GM23338 (cell line): ENCODE measurements around the gene MAPK8IP2.
"Not testable (repeated sequence)": the region's sequence is repeated elsewhere in the genome, so short reads cannot be mapped to it uniquely, and the experiment has no call there.

Experiments used
- CTCF ChIP-seq, 2 experiments: fragments of 200-600 bp in 1 of 2; sonication (generic) in 1 of 2; conservative IDR thresholded peaks; 2 replicates each; pipeline versions ENCODE4 v1.5.1 to v1.6.1; 2016 to 2017; ENCODE audit warnings: antibody characterized with exemption in 2 of 2, low read depth in 2 of 2, mild to moderate bottlenecking in 2 of 2, moderate library complexity in 1 of 2
- EZH2 ChIP-seq: fragments of 200-600 bp; sonication (generic); IDR thresholded peaks from one replicate; pipeline ENCODE4 v1.8.0; 2017; ENCODE audit warnings: antibody characterized with exemption, mild to moderate bottlenecking, low read depth; ENCODE audit not compliant: unreplicated experiment
- EZH2phosphoT487 ChIP-seq: fragments of 200-600 bp; sonication (generic); IDR thresholded peaks from one replicate; pipeline ENCODE4 v1.8.1; 2018; ENCODE audit warnings: antibody characterized with exemption; ENCODE audit not compliant: unreplicated experiment
- POLR2AphosphoS5 ChIP-seq: IDR thresholded peaks from 2 replicates; pipeline ENCODE4 v1.6.1; 2016; ENCODE audit warnings: antibody characterized with exemption, low read depth
- ZNF331 ChIP-seq: fragments of 250-450 bp; sonication (Bioruptor Pico); IDR thresholded peaks from 2 replicates; pipeline ENCODE4 v1.5.0; 2020; ENCODE audit warnings: low read depth, mild to moderate bottlenecking, moderate library complexity

GRCh38 chr22:50640296-50640695 is 39.7 kb downstream of the MAPK8IP2 start:
- TF ChIP-seq EZH2; CTCF (conservative IDR thresholded peaks at IDR 0.05; ENCODE audit: low read depth in 2 of 2); ZNF331 (CRISPR knock-in tag); POLR2AphosphoS5; EZH2phosphoT487: not testable (repeated sequence)
